HFFc6 (cell line): ENCODE results near the gene GOSR1. TPM values are rescaled to one million over a fixed set of nuclear protein-coding genes. Genes with fewer than 3 reads are reported as not detected.
A peak's percentile ranks its signal among the peaks of the same experiment; 100 is the strongest.

Source experiments
- DNase-seq: peaks from one replicate; pipeline ENCODE4 v3.0.0-alpha.2; 2018
- H3K27ac Mint-ChIP-seq: 2 replicates; pipeline ENCODE4 v1.8.0; 2020; ENCODE audit warnings: mild to moderate bottlenecking, mixed read lengths
- H3K27me3 Mint-ChIP-seq: 2 replicates; pipeline ENCODE4 v1.8.0; 2021; ENCODE audit warnings: mild to moderate bottlenecking, moderate library complexity, mixed read lengths; ENCODE audit not compliant: insufficient read depth
- H3K36me3 Mint-ChIP-seq: 2 replicates; pipeline ENCODE4 v1.8.0; 2021; ENCODE audit warnings: low read depth, mixed read lengths
- H3K4me1 Mint-ChIP-seq: 2 replicates; pipeline ENCODE4 v1.8.0; 2020; ENCODE audit warnings: low read depth, mixed read lengths
- H3K4me3 Mint-ChIP-seq: 2 replicates; pipeline ENCODE4 v1.8.0; 2020; ENCODE audit warnings: mild to moderate bottlenecking, moderate library complexity, mixed read lengths
- H3K9me3 Mint-ChIP-seq: 2 replicates; pipeline ENCODE4 v1.8.0; 2020; ENCODE audit warnings: mild to moderate bottlenecking, mixed read lengths
- total RNA-seq, 6 experiments: library from RNA; stranded (reverse); fragmentation: NEBNext Ultra II Directional; extraction: Animal tissue kit (Norgen Biotek cat#: 25700); gene quantifications; 2 replicates in 1 of 6; 3 replicates in 5 of 6; pipeline ENCODE4 v1.2.3, GENCODE V29; 2021
- TF ChIP-seq, protein P1 (sequence below): fragments of 200-600 bp; sonication (generic); IDR thresholded peaks from 2 replicates; pipeline ENCODE4 v1.5.0; 2021; ENCODE audit warnings: antibody characterized with exemption, mild to moderate bottlenecking

The GOSR1 gene
- total RNA-seq, 6 experiments from 2014 or later, result 41.2 to 47.6 (median 43.9) TPM

DNA sequence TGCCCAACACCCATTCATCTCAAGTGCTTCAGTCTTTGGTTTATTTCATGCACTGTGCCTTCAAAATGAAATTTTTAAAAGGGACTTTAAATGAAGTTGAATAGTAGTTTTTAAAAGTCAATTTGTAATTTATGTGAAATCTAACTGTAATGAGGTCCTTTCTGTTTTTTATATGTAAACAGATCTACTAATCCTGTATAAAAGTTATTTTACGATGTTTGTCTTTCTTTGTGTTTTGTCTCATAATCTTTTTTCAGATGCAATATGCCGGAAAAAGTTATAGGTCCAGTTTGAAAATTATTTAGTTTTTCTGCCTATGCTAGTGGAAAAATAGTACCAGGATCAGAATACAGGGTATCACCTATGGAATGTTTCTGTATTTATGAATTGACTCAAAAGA lies 8.7 kb upstream of the GOSR1 start:
- Mint-ChIP-seq H3K27me3 (no peaks in the 10 kb centered on the region), H3K9me3 (no peaks in the 10 kb centered on the region)

DNA sequence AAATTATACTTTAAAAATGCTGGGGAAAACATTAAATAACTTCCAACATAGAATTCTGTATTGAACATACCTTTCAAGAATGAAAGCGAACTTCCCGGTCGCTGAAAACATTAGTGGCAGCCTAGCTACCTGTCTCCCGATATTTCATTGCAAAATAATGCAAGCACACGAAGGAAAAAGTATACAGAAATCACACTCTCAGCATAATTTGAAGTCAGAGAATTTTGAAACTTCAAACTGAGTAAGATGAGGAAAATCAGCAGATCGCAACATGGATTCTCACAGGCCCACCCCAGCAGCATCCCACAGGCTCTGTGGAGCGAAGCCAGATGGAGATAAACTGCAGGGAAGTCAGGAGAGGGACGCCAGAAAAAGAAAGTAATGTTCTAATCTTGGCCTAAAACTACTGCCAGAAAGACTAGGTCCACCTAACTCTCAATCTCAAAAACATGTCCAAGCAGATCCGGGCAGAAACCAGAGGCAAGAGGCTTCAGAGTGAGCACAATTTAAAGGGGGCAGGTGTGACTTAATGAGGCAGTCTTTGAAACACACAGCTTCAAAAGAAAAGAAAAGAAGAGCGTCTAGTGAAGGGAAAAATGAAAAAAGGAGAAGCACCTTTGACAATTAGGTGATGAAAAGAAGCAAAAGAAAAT lies 4.8 kb upstream of the GOSR1 start:
- H3K27ac Mint-ChIP-seq, result no peak overlapping the region
- no peaks in the 10 kb centered on the region; the same call in 1 of the 2 replicates for H3K27me3 Mint-ChIP-seq
- H3K4me1 Mint-ChIP-seq, result peaks cover 17% of the 10 kb centered on the region
- H3K4me3 Mint-ChIP-seq, result no peak overlapping the region
- no peak for DNase-seq
- no peaks in the 10 kb centered on the region for H3K9me3 Mint-ChIP-seq
- H3K36me3 Mint-ChIP-seq, result peaks cover 2% of the 10 kb centered on the region; the same call in 1 of the 2 replicates
- TF ChIP-seq, protein P1, sequence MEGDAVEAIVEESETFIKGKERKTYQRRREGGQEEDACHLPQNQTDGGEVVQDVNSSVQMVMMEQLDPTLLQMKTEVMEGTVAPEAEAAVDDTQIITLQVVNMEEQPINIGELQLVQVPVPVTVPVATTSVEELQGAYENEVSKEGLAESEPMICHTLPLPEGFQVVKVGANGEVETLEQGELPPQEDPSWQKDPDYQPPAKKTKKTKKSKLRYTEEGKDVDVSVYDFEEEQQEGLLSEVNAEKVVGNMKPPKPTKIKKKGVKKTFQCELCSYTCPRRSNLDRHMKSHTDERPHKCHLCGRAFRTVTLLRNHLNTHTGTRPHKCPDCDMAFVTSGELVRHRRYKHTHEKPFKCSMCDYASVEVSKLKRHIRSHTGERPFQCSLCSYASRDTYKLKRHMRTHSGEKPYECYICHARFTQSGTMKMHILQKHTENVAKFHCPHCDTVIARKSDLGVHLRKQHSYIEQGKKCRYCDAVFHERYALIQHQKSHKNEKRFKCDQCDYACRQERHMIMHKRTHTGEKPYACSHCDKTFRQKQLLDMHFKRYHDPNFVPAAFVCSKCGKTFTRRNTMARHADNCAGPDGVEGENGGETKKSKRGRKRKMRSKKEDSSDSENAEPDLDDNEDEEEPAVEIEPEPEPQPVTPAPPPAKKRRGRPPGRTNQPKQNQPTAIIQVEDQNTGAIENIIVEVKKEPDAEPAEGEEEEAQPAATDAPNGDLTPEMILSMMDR, result no peak

More for the DNA sequence above, 8.7 kb upstream of the GOSR1 start:
- TF ChIP-seq, protein P1, result no peak
- Mint-ChIP-seq H3K4me1 (peaks cover under 1% of the 10 kb centered on the region; the same call in 1 of the 2 replicates), H3K27ac (no peak overlapping the region), H3K4me3 (no peak overlapping the region), H3K36me3 (no peaks in the 10 kb centered on the region)
- DNase-seq, result no peak

DNA sequence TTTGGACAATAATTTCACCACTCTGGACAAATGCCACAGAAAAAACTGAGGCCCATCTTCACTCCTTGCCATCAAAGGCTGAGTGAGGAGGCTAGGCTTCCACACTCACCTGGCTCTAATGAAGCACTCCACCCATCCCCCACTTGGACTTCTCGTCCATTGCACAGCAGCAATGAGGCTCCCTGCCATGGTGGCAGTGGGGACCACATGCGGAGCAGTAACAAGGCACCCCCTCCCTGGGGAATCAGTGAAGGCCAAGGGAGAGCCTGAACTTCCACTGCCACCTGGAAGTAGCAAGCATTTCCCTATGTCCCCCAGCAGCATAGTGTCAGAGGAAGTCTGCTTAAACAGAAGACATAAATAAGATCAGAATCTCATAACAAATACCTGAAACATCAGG lies 2.0 kb upstream of the GOSR1 start:
- Mint-ChIP-seq H3K36me3 (peaks cover 11% of the 10 kb centered on the region; the same call in 1 of the 2 replicates), H3K4me1 (peaks cover 33% of the 10 kb centered on the region), H3K9me3 (no peaks in the 10 kb centered on the region), H3K27me3 (no peaks in the 10 kb centered on the region; the same call in 1 of the 2 replicates), H3K27ac (no peak overlapping the region), H3K4me3 (no peak overlapping the region)
- DNase-seq, result no peak
- TF ChIP-seq, protein P1, result no peak

DNA sequence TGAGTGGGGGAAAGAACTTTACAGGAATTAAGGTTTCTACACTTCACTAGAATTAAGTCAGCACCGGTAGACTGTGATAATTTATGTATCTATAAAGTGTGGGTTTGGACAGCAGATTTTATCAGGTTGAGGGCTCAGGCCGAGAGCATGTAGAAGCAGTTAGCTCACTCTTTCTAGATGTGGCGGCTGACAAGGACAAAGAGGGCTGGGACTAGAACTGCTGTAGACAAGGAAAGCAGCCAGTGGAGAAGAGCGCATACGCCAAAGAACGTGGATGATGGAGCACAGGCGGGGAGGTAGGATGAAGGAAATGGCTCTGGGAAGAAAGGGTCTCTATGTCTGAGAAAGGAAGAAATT lies 504 bp upstream of the GOSR1 start:
- TF ChIP-seq, protein P1, result no peak
- Mint-ChIP-seq H3K27ac (peak overlapping the region; percentile 99), H3K4me1 (peaks cover 33% of the 10 kb centered on the region), H3K4me3 (peak overlapping the region; percentile 95), H3K9me3 (no peaks in the 10 kb centered on the region), H3K27me3 (no peaks in the 10 kb centered on the region; the same call in 1 of the 2 replicates), H3K36me3 (peaks cover 11% of the 10 kb centered on the region; the same call in 1 of the 2 replicates)
- DNase-seq, result no peak

DNA sequence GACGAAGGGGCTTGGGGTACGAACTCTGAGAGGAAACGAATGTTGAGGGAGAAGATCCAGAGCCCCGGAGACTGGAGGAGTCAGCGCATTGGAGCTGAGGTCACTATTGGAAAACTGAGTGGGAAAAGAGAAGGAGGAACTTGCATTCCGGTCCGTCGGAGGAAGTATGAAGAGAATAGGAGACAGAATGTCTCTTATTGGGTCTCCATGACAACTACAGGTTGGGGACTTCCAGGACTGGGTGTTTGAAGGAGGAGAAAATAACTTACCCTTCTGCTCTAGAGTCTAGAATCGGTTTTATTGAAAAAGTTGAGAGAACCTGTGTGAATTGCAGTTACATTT lies 537 bp downstream of the GOSR1 start:
- TF ChIP-seq, protein P1, result no peak
- Mint-ChIP-seq H3K36me3 (peaks cover 13% of the 10 kb centered on the region; the same call in 1 of the 2 replicates), H3K27me3 (no peaks in the 10 kb centered on the region; the same call in 1 of the 2 replicates), H3K4me3 (peak overlapping the region; percentile 95), H3K4me1 (peaks cover 33% of the 10 kb centered on the region), H3K9me3 (no peaks in the 10 kb centered on the region), H3K27ac (peak overlapping the region; percentile 99)
- DNase-seq, result peak; percentile 3
